GM06990 (cell line): ENCODE results near the gene CRYBA1.

Source experiments
- DNase-seq: peaks from one replicate; pipeline ENCODE4 v3.0.0-alpha.2; 2011; ENCODE audit not compliant: insufficient read length; ENCODE audit errors: extremely low read depth
- H3K27me3 ChIP-seq: replicated peaks from 2 replicates; pipeline ENCODE4 v1.6.0; 2011; ENCODE audit warnings: low read length; ENCODE audit not compliant: control insufficient read depth, insufficient read depth
- H3K36me3 ChIP-seq: 2 replicates; pipeline ENCODE4 v1.5.1; 2011; ENCODE audit warnings: low read length; ENCODE audit not compliant: control insufficient read depth, insufficient read depth
- H3K4me3 ChIP-seq: replicated peaks from 2 replicates; pipeline ENCODE4 v1.5.1; 2011; ENCODE audit warnings: low read depth, mild to moderate bottlenecking, control low read depth, low read length
- TF ChIP-seq, protein P1 (sequence below): IDR thresholded peaks from 2 replicates; pipeline ENCODE4 v1.5.1; 2011; ENCODE audit warnings: low read length, control low read depth, mild to moderate bottlenecking, inconsistent platforms; ENCODE audit not compliant: insufficient read depth, poor library complexity, severe bottlenecking

CRYBA1 gene

DNA sequence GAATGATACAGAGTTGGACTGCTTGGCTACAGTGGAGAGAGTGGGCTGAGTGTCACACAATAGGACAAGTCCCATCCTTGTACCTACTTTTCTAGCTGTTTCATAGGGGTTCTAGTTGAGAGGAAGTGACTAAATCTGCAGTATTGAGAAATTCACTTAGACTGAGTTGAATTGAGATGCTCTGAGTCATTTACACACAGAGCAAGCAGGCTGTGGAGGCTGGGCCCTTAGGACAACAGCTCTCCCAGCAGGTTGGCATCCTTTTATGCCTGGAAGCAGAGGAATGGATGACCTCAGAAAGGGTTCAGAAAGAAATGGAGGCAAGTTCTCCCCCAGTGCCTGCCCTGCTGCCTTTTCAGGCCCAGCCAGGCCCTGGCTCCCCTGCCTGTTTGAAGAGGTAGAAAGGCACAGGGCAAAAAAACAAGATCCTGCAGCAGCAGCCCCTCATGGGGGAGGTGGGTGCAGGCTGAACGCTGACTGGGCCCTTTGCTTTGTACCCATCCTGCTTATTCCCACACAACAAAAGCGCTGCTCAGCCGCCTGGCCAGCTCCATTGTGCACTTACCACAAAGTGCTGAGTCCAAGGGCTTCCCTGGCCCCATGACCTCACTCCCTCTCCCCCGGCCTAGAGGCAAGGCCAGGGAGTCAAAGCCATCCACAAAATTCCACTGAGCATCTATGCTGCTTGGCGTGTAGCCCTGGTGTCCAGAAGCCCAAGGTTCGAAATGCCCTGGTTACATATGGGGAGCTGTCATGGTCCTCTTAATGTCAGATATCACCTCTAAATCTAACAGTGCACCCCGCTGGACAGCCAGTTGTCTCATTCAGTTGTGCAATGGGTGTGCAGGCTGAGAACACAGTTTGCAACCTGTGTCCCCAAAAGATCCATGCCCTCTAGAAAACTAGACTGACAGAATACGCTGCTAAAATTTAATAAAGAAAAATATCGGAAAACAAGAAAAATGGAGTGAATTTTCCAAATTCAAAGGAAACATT, 5.4 kb upstream of the CRYBA1 start:
- TF ChIP-seq, protein P1, sequence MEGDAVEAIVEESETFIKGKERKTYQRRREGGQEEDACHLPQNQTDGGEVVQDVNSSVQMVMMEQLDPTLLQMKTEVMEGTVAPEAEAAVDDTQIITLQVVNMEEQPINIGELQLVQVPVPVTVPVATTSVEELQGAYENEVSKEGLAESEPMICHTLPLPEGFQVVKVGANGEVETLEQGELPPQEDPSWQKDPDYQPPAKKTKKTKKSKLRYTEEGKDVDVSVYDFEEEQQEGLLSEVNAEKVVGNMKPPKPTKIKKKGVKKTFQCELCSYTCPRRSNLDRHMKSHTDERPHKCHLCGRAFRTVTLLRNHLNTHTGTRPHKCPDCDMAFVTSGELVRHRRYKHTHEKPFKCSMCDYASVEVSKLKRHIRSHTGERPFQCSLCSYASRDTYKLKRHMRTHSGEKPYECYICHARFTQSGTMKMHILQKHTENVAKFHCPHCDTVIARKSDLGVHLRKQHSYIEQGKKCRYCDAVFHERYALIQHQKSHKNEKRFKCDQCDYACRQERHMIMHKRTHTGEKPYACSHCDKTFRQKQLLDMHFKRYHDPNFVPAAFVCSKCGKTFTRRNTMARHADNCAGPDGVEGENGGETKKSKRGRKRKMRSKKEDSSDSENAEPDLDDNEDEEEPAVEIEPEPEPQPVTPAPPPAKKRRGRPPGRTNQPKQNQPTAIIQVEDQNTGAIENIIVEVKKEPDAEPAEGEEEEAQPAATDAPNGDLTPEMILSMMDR = peak; percentile 11
- no peaks in the 10 kb centered on the region for H3K36me3 ChIP-seq
- H3K27me3 ChIP-seq = no peaks in the 10 kb centered on the region; the same call in 1 of the 2 replicates
- H3K4me3 ChIP-seq = no peak overlapping the region
- no peak for DNase-seq

DNA sequence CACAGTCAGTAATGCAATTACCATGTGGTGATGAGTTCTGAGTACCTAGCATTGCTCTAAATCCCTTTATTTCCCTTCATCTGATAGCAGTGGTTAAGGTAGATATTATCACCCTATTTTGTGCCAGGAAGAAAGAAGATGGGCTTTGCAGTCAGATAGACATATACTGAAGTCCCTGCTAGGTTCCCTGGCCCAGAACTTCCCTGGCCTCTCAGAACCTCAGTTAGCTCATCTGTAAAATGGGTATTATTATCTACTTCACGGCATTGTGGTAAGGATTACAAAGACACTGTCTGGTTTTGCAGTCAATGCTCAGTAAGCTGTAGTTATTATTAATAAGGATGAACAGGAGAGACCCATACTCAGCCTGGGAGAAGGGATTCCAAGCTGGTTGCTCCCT, 4.6 kb upstream of the CRYBA1 start:
- TF ChIP-seq, protein P1 = no peak
- H3K27me3 ChIP-seq = no peaks in the 10 kb centered on the region; the same call in 1 of the 2 replicates
- H3K36me3 ChIP-seq = no peaks in the 10 kb centered on the region
- DNase-seq = no peak
- H3K4me3 ChIP-seq = no peak overlapping the region

- H3K4me3 ChIP-seq = no peak overlapping the region
- H3K27me3 ChIP-seq = no peaks in the 10 kb centered on the region; the same call in 1 of the 2 replicates
- H3K36me3 ChIP-seq = no peaks in the 10 kb centered on the region
- DNase-seq = no peak
- TF ChIP-seq, protein P1 = no peak
Observed at GRCh38 chr17:29242790-29243189, 3.9 kb upstream of the CRYBA1 start.

DNA sequence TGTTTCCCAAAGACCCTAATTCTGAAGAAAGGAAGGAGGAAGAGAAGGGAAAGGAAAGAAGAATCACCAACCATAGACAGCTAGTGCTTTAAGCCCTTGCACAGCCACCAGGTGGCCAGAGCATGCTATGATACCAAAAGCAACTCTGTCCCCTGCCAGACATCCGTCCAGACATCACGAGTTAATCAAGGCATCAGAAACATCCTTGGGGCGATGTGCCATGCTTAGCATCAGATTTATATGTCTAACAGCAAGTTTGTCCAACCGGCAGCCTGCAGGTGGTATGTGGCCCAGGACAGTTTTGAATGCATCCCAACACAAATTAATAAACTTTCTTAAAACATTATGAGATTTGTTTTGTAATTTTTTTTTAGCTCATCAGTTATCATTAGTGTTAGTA, 2.9 kb upstream of the CRYBA1 start:
- TF ChIP-seq, protein P1 = peak; percentile 64
- H3K36me3 ChIP-seq = no peaks in the 10 kb centered on the region
- DNase-seq = no peak

DNA sequence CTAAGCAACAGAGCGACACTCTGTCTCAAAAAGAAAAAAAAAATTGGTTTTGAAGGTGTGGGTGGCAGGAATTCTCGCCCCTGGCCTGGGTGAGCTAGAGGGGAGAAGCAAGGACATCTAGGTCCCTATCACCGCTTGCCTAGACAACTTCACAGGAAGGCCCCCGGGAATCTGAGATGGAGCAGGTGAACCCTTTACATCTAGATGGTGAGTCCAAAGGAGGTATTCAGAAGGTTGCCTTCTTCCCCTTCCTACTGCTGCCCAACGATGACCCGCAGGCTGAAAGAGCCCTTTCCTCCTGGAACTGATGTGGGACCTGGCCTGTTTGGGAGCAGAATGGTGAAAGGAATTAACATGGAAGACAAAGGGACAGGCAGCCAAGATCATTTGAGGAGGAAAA, 1.3 kb upstream of the CRYBA1 start:
- Histone ChIP-seq H3K36me3 (no peaks in the 10 kb centered on the region), H3K4me3 (no peak overlapping the region), H3K27me3 (no peaks in the 10 kb centered on the region; the same call in 1 of the 2 replicates)
- TF ChIP-seq, protein P1 = no peak
- no peak for DNase-seq

More for the DNA sequence above, 2.9 kb upstream of the CRYBA1 start:
- Histone ChIP-seq H3K27me3 (no peaks in the 10 kb centered on the region; the same call in 1 of the 2 replicates), H3K4me3 (no peak overlapping the region)
